ENCODE measurements around the gene IL11. TPM values are rescaled to one million over a fixed set of nuclear protein-coding genes. Genes with fewer than 3 reads are reported as not detected.

Gene IL11
- total and polyA plus RNA-seq, 2 of the 13 experiments (the other 11 are each of a cell fraction or from before 2014, with no cell fraction given): 2.5 to 2.9 TPM

DNA sequence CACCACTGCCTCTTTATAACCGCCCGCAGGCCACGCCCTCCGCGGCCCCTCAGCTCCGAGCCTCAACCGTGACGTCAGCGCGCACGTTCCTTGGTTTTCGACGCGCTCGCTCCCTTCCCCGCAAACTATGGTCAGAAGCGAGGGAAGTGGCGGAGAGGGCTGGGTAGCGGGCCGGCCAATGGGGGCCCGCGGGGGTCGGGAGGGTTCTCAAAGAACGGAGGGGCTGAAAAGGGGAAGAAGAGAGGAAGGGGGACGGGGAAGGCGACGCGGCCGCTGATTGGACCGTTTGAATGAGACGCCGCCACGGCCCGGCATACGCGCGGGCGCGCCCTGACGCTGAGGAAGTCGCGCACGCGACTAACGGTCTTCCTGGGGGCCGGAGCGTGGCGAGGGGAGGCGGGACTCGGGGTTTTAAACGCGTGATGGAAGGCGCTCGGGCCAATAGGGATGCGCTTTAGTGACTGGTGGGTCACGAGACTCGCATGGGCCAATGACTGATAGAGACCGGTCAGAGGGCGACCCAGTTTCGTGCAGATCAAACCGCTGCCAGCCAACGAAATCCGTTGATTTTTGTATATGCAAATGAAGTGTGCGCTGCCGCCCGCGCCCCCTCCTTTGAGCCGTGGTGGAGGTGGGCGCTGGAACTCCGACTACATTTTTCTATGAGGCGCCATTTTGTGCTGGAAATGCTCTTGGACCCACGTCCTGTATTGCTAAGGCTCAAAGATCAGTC, 37.7 kb upstream of the IL11 start (continued):
- TF ChIP-seq RNF219 (CRISPR knock-in tag; IDR thresholded peaks at IDR 0.05) (no peak), ZNF577 (CRISPR knock-in tag; IDR thresholded peaks at IDR 0.05; ENCODE audit: borderline replicate concordance, low read depth) (no peak), ZNF234 (CRISPR knock-in tag; conservative IDR thresholded peaks at IDR 0.05) (peak; percentile 43; the same call in 1 of the 2 replicates), KDM5B (CRISPR knock-in tag; IDR thresholded peaks at IDR 0.05; ENCODE audit: borderline replicate concordance) (peak; percentile 71; the same call in 1 of the 2 replicates), RFX5 (IDR thresholded peaks at IDR 0.05; ENCODE audit: low read depth, low read length) (peak; percentile 43; the same call in 1 of the 2 replicates), MATR3 (CRISPR knock-in tag; IDR thresholded peaks at IDR 0.05) (no peak), YY1 (IDR thresholded peaks at IDR 0.05; ENCODE audit: insufficient read depth, insufficient replicate concordance, low read depth, low read length) (peak; percentile 6), SALL2 (CRISPR knock-in tag; IDR thresholded peaks at IDR 0.05) (0 out of 2 replicates have a peak, but pooled peaks have one; percentile 67), SIX1 (CRISPR knock-in tag; IDR thresholded peaks at IDR 0.05; ENCODE audit: borderline replicate concordance) (no peak), HDAC2 (CRISPR knock-in tag; IDR thresholded peaks at IDR 0.05) (peak; percentile 37; the same call in 1 of the 2 replicates), ZBTB8A (CRISPR knock-in tag; IDR thresholded peaks at IDR 0.05; ENCODE audit: borderline replicate concordance, low read depth) (no peak; the same call in 1 of the 2 replicates), RNF2 (conservative IDR thresholded peaks at IDR 0.05; ENCODE audit: low read depth) (peak; percentile 94), ZNF143 (CRISPR knock-in tag; IDR thresholded peaks at IDR 0.05) (no peak; the same call in 1 of the 2 replicates), ZNF136 (CRISPR knock-in tag; IDR thresholded peaks at IDR 0.05; ENCODE audit: low read depth) (no peak), ZC3H13 (CRISPR knock-in tag; IDR thresholded peaks at IDR 0.05) (0 out of 2 replicates have a peak, but pooled peaks have one; percentile 52), BHLHE40 (IDR thresholded peaks at IDR 0.05; ENCODE audit: low read length) (peak; percentile 80), KDM5A (IDR thresholded peaks at IDR 0.05; ENCODE audit: borderline replicate concordance, low read length) (peak; percentile 23; the same call in 1 of the 2 replicates), SMAD3 (CRISPR knock-in tag; IDR thresholded peaks at IDR 0.05) (0 out of 2 replicates have a peak, but pooled peaks have one; percentile 42), ZNF274 (CRISPR knock-in tag; IDR thresholded peaks at IDR 0.05) (no peak)
- TF ChIP-seq, protein P1, sequence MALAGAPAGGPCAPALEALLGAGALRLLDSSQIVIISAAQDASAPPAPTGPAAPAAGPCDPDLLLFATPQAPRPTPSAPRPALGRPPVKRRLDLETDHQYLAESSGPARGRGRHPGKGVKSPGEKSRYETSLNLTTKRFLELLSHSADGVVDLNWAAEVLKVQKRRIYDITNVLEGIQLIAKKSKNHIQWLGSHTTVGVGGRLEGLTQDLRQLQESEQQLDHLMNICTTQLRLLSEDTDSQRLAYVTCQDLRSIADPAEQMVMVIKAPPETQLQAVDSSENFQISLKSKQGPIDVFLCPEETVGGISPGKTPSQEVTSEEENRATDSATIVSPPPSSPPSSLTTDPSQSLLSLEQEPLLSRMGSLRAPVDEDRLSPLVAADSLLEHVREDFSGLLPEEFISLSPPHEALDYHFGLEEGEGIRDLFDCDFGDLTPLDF (CRISPR knock-in tag; IDR thresholded peaks at IDR 0.05): peak; percentile 90
- TF ChIP-seq, protein P2, sequence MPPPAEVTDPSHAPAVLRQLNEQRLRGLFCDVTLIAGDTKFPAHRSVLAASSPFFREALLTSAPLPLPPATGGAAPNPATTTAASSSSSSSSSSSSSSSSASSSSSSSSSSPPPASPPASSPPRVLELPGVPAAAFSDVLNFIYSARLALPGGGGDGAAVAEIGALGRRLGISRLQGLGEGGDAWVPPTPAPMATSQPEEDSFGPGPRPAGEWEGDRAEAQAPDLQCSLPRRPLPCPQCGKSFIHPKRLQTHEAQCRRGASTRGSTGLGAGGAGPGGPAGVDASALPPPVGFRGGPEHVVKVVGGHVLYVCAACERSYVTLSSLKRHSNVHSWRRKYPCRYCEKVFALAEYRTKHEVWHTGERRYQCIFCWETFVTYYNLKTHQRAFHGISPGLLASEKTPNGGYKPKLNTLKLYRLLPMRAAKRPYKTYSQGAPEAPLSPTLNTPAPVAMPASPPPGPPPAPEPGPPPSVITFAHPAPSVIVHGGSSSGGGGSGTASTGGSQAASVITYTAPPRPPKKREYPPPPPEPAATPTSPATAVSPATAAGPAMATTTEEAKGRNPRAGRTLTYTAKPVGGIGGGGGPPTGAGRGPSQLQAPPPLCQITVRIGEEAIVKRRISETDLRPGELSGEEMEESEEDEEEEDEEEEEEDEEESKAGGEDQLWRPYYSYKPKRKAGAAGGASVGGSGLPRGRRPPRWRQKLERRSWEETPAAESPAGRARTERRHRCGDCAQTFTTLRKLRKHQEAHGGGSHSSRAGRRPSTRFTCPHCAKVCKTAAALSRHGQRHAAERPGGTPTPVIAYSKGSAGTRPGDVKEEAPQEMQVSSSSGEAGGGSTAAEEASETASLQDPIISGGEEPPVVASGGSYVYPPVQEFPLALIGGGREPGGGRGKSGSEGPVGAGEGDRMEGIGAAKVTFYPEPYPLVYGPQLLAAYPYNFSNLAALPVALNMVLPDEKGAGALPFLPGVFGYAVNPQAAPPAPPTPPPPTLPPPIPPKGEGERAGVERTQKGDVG (CRISPR knock-in tag; IDR thresholded peaks at IDR 0.05; ENCODE audit: borderline replicate concordance): no peak
- TF ChIP-seq, protein P3, sequence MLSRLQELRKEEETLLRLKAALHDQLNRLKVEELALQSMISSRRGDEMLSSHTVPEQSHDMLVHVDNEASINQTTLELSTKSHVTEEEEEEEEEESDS (CRISPR knock-in tag; IDR thresholded peaks at IDR 0.05; ENCODE audit: borderline replicate concordance): no peak
